ENCODE results near the gene PCNX3. TPM values are rescaled to one million over a fixed set of nuclear protein-coding genes. Genes with fewer than 3 reads are reported as not detected.
A peak's percentile ranks its signal among the peaks of the same experiment; 100 is the strongest.

The PCNX3 gene
- total and polyA plus RNA-seq, 2 donors (not counting 3 experiments of a cell fraction or from before 2014, with no cell fraction given): 42.6 to 53.9 TPM

GRCh38 chr11:65622011-65622410 lies 6.4 kb downstream of the PCNX3 start:
- Histone ChIP-seq H3K4me3 (replicated peaks in 1 of 3; ENCODE audit: insufficient read depth in 1 of 3, low read depth in 1 of 3, low read length in 3 of 3) (no peak overlapping the region), H3K9me3 (replicated peaks; ENCODE audit: control insufficient read depth, insufficient read depth, low read length) (no peaks in the 10 kb centered on the region), H3K4me2 (ENCODE audit: insufficient read depth, low read length) (no peak overlapping the region), H3K9me1 (replicated peaks; ENCODE audit: control insufficient read depth, extremely low read depth, insufficient read depth, low read length) (no peaks in the 10 kb centered on the region), H3K27ac (ENCODE audit: insufficient read depth, low read depth, low read length) (no peak overlapping the region), H3K36me3 (ENCODE audit: control insufficient read depth in 2 of 2, extremely low read depth in 1 of 2, insufficient read depth in 2 of 2, low read length in 2 of 2) (peaks cover 7 to 66% of the 10 kb centered on the region in 2 experiments), H3K9ac (replicated peaks; ENCODE audit: extremely low read depth, insufficient read depth, low read length) (no peak overlapping the region), H3K79me2 (ENCODE audit: control insufficient read depth, insufficient read depth, low read length) (peaks cover 10% of the 10 kb centered on the region), H3K4me1 (ENCODE audit: control insufficient read depth, extremely low read depth, insufficient read depth, low read length) (peaks cover under 1% of the 10 kb centered on the region), H4K20me1 (replicated peaks; ENCODE audit: control insufficient read depth, extremely low read depth, insufficient read depth, low read length) (no peaks in the 10 kb centered on the region), H3K27me3 (ENCODE audit: control insufficient read depth in 2 of 2, insufficient read depth in 2 of 2, low read length in 2 of 2) (no peaks in the 10 kb centered on the region), H2AFZ (ENCODE audit: low read depth, low read length) (no peak overlapping the region)
- TF ChIP-seq GATA2 (IDR thresholded peaks at IDR 0.05; ENCODE audit: insufficient read depth, insufficient read length, low read depth, low read length) (no peak), FOS (IDR thresholded peaks at IDR 0.05; ENCODE audit: borderline replicate concordance, insufficient read depth, low read length) (no peak), POLR2AphosphoS5 (IDR thresholded peaks at IDR 0.05; ENCODE audit: insufficient read depth, low read depth, low read length) (peak; percentile 21)
- no TSS peak for BruUV-seq (replicated peaks)
- FAIRE-seq (no peak), DNase-seq (ENCODE audit: low read depth, low spot score) (no peak)
- POLR2A ChIA-PET: no interaction called here
- intact Hi-C loops (cut with micrococcal nuclease) (no loop called here), dilution Hi-C loops (cut with MboI; ENCODE audit: extremely low pct_ligation_motif_present, low sequenced_read_pairs) (no loop called here)
- CTCF ChIA-PET: interaction anchor here (1.2 kb wide), 1 partner anchor 16 kb away, joined by 3 read pairs; the partner anchor contains the start of gene SIPA1

DNA sequence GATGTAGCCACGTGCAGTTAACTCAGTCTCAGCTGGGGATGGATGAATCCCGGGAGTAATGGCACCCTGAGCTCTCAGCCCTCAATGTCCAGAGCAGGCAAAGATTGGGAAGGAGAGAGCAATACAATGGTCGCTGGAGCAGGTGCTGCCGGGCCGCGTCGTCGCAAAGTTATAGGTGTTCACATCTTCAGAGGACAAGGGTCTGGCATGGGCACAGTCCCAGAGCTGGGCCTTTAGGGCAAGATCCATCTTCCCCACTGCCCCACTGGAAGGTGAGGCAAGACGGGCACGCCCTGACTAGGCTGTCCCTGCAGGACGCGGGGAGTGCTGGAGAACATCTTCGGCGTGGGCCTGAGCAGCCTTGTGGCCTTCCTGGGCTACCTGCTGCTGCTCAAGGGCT lies 7.6 kb downstream of the PCNX3 start:
- Histone ChIP-seq H3K4me3 (replicated peaks in 1 of 3; ENCODE audit: insufficient read depth in 1 of 3, low read depth in 1 of 3, low read length in 3 of 3) (no peak overlapping the region), H3K9ac (replicated peaks; ENCODE audit: extremely low read depth, insufficient read depth, low read length) (no peak overlapping the region), H3K4me2 (ENCODE audit: insufficient read depth, low read length) (no peak overlapping the region), H3K36me3 (ENCODE audit: control insufficient read depth in 2 of 2, extremely low read depth in 1 of 2, insufficient read depth in 2 of 2, low read length in 2 of 2) (peaks cover 15 to 69% of the 10 kb centered on the region in 2 experiments), H3K9me3 (replicated peaks; ENCODE audit: control insufficient read depth, insufficient read depth, low read length) (no peaks in the 10 kb centered on the region), H3K79me2 (ENCODE audit: control insufficient read depth, insufficient read depth, low read length) (peaks cover 3% of the 10 kb centered on the region), H3K4me1 (ENCODE audit: control insufficient read depth, extremely low read depth, insufficient read depth, low read length) (no peaks in the 10 kb centered on the region), H4K20me1 (replicated peaks; ENCODE audit: control insufficient read depth, extremely low read depth, insufficient read depth, low read length) (no peaks in the 10 kb centered on the region), H3K27ac (ENCODE audit: insufficient read depth, low read depth, low read length) (no peak overlapping the region), H2AFZ (ENCODE audit: low read depth, low read length) (no peak overlapping the region), H3K9me1 (replicated peaks; ENCODE audit: control insufficient read depth, extremely low read depth, insufficient read depth, low read length) (no peaks in the 10 kb centered on the region), H3K27me3 (ENCODE audit: control insufficient read depth in 2 of 2, insufficient read depth in 2 of 2, low read length in 2 of 2) (no peaks in the 10 kb centered on the region)
- dilution Hi-C loops (cut with MboI; ENCODE audit: extremely low pct_ligation_motif_present, low sequenced_read_pairs): no loop called here
- BruUV-seq (replicated peaks): no TSS peak
- DNase-seq (ENCODE audit: low read depth, low spot score): no peak
- intact Hi-C loops (cut with micrococcal nuclease): no loop called here
- no peak for TF ChIP-seq EZH2 (IDR thresholded peaks at IDR 0.05; ENCODE audit: borderline replicate concordance, low read depth, low read length, severe bottlenecking)
- ChIA-PET POLR2A (interaction anchor here (0.6 kb wide), 1 partner anchor 1638 kb away, joined by 11 read pairs; no protein-coding TSS in a partner anchor), CTCF (interaction anchor here (1.2 kb wide), 1 partner anchor 15 kb away, joined by 3 read pairs; the partner anchor contains the start of gene SIPA1)
- FAIRE-seq: no peak
